HG03196 (cell line): ENCODE results near the gene FSIP2.
"Not testable (repeated sequence)": the region's sequence is repeated elsewhere in the genome, so short reads cannot be mapped to it uniquely, and the experiment has no call there.

Experiments
- ATAC-seq: cut with Tn5 transposase; IDR thresholded peaks from one replicate; pipeline ENCODE4 v1.9.1; 2021; ENCODE audit not compliant: unreplicated experiment

FSIP2 gene

GRCh38 chr2:185806783-185807182 is 68.2 kb downstream of the FSIP2 start:
- no peak for ATAC-seq

GRCh38 chr2:185807351-185807750 is 68.7 kb downstream of the FSIP2 start:
- ATAC-seq: no peak

- no peak for ATAC-seq
These were observed 73.0 kb downstream of the FSIP2 start for GRCh38 chr2:185811580-185811979.

- ATAC-seq: no peak
These were observed 75.1 kb downstream of the FSIP2 start for GRCh38 chr2:185813707-185814106.

- no peak for ATAC-seq
These were observed 79.4 kb downstream of the FSIP2 start for GRCh38 chr2:185817991-185818390.

- no peak for ATAC-seq
These were observed 82.9 kb downstream of the FSIP2 start for GRCh38 chr2:185821467-185821866.

GRCh38 chr2:185823773-185824172 is 85.2 kb downstream of the FSIP2 start:
- no peak for ATAC-seq

- ATAC-seq: no peak
These were observed 87.0 kb downstream of the FSIP2 start for GRCh38 chr2:185825557-185825956.

GRCh38 chr2:185828326-185828725 is 89.7 kb downstream of the FSIP2 start:
- no peak for ATAC-seq

- ATAC-seq: no peak
These were observed 95.3 kb downstream of the FSIP2 start for GRCh38 chr2:185833864-185834263.

GRCh38 chr2:185835974-185836373 is 97.4 kb downstream of the FSIP2 start:
- no peak for ATAC-seq

GRCh38 chr2:185854885-185855284 is 116.3 kb downstream of the FSIP2 start:
- ATAC-seq: no peak

GRCh38 chr2:185857691-185858090 is 119.1 kb downstream of the FSIP2 start:
- ATAC-seq: no peak

GRCh38 chr2:185859506-185859905 is 120.9 kb downstream of the FSIP2 start:
- no peak for ATAC-seq

GRCh38 chr2:185860321-185860720 is 121.7 kb downstream of the FSIP2 start:
- ATAC-seq: no peak

GRCh38 chr2:185862657-185863398 is 124.2 kb downstream of the FSIP2 start:
- no peak for ATAC-seq

GRCh38 chr2:185864468-185865260 is 126.1 kb downstream of the FSIP2 start:
- ATAC-seq: not testable (repeated sequence)

- ATAC-seq: no peak
These were observed 136.7 kb downstream of the FSIP2 start for GRCh38 chr2:185875136-185875931.

- no peak for ATAC-seq
These were observed 137.6 kb downstream of the FSIP2 start for GRCh38 chr2:185876234-185876633.

- ATAC-seq: no peak
These were observed 141.8 kb downstream of the FSIP2 start for GRCh38 chr2:185880396-185880795.
